Caco-2 (cell line): Measurements from ENCODE around the gene WDR4. TPM values are rescaled to one million over a fixed set of nuclear protein-coding genes. Genes with fewer than 3 reads are reported as not detected.

ENCODE experiments used
- BruUV-seq: library from RNA; stranded (reverse); fragments of 400-500 nt; replicated peaks from 2 replicates; lab custom pipeline; 2021; lab: Mats Ljungman, UMichigan
- CTCF ChIA-PET: fragments of 300-600 bp; sonication (Branson Sonifier 250); formaldehyde crosslinking; loops from one replicate; lab custom pipeline; 2022; ENCODE audit warnings: antibody characterized with exemption; lab: Charles Lee
- POLR2A ChIA-PET: fragments of 300-600 bp; sonication (Branson Sonifier 250); formaldehyde crosslinking; loops from one replicate; lab custom pipeline; 2022; ENCODE audit warnings: antibody characterized with exemption; lab: Charles Lee
- DNase-seq, 2 experiments: peaks; one replicate each; pipeline versions ENCODE4 v3.0.0 to v3.0.0-alpha.2; 2020 to 2022
- H3K27me3 ChIP-seq: replicated peaks from 2 replicates; pipeline ENCODE4 v1.6.0; 2011; ENCODE audit warnings: low read length; ENCODE audit not compliant: control insufficient read depth, insufficient read depth
- H3K36me3 ChIP-seq: 2 replicates; pipeline ENCODE4 v1.5.1; 2011; ENCODE audit warnings: low read length; ENCODE audit not compliant: control insufficient read depth, insufficient read depth
- H3K4me1 ChIP-seq: fragments of 250-450 bp; sonication (Bioruptor Pico); 2 replicates; pipeline ENCODE4 v1.5.1; 2020; ENCODE audit warnings: mild to moderate bottlenecking
- H3K4me3 ChIP-seq: 2 replicates; pipeline ENCODE4 v1.5.1; 2011; ENCODE audit warnings: low read depth, mild to moderate bottlenecking, control low read depth, low read length
- H3K9me3 ChIP-seq: fragments of 250-450 bp; sonication (Bioruptor Pico); 2 replicates; pipeline ENCODE4 v1.5.1; 2020; ENCODE audit warnings: mild to moderate bottlenecking, moderate library complexity
- H3K27ac Mint-ChIP-seq: one replicate; pipeline ENCODE4 v1.8.0; 2022; ENCODE audit warnings: mixed read lengths; ENCODE audit not compliant: unreplicated experiment
- H3K27me3 Mint-ChIP-seq: one replicate; pipeline ENCODE4 v1.8.0; 2022; ENCODE audit warnings: mixed read lengths; ENCODE audit not compliant: insufficient read depth, unreplicated experiment
- H3K36me3 Mint-ChIP-seq: one replicate; pipeline ENCODE4 v1.8.0; 2022; ENCODE audit warnings: mild to moderate bottlenecking, mixed read lengths; ENCODE audit not compliant: insufficient read depth, unreplicated experiment
- H3K4me1 Mint-ChIP-seq: one replicate; pipeline ENCODE4 v1.8.0; 2022; ENCODE audit warnings: low read depth, mixed read lengths; ENCODE audit not compliant: unreplicated experiment
- H3K4me3 Mint-ChIP-seq: one replicate; pipeline ENCODE4 v1.8.0; 2022; ENCODE audit warnings: mild to moderate bottlenecking, moderate library complexity, mixed read lengths; ENCODE audit not compliant: unreplicated experiment
- H3K9me3 Mint-ChIP-seq: one replicate; pipeline ENCODE4 v1.8.0; 2022; ENCODE audit warnings: mixed read lengths; ENCODE audit not compliant: unreplicated experiment
- intact Hi-C: fragments of 100-400 bp; cut with micrococcal nuclease; formaldehyde crosslinking; loops from one replicate; pipeline ENCODE4 v1.10.0; 2022; ENCODE audit not compliant: unreplicated experiment
- total RNA-seq: library from RNA; stranded (reverse); gene quantifications from 2 replicates; pipeline ENCODE4 v1.2.3, GENCODE V29; 2022
- TF ChIP-seq, protein P1 (sequence below), 2 experiments: fragments of 200-600 bp in 1 of 2; IDR thresholded peaks; 1 replicate in 1 of 2; 2 replicates in 1 of 2; pipeline versions ENCODE4 v1.5.1 to v1.8.0; 2011 to 2022; ENCODE audit warnings: antibody characterized with exemption in 1 of 2, control low read depth in 1 of 2, inconsistent platforms in 1 of 2, low read depth in 1 of 2, low read length in 1 of 2, mild to moderate bottlenecking in 1 of 2, moderate library complexity in 1 of 2; ENCODE audit not compliant: insufficient read depth in 1 of 2, severe bottlenecking in 1 of 2, unreplicated experiment in 1 of 2

The WDR4 gene
- total RNA-seq, 1 experiment from 2014 or later, result 35.0 TPM

DNA sequence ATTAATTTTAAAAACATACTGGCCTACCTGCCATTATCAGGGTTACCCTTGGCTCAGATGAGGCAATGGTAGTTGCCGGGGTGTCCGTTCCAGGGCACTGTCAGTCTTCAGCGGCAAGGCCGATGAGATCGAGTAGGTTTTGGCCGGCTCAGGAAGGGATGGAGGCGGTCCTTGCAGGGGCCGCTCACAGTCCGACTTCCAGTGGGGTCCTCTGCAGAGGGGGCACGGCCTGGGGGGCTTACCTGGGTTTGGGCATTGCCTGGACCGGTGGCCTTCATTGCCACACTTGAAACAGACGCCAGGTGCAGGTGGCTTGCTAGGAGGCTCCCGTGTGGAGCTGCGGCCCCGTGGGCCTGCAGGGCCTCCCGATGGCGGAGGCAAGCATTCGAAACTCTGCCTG is 43.6 kb upstream of the WDR4 start:
- H3K27ac Mint-ChIP-seq, result no peak overlapping the region
- CTCF ChIA-PET, result no interaction called here

DNA sequence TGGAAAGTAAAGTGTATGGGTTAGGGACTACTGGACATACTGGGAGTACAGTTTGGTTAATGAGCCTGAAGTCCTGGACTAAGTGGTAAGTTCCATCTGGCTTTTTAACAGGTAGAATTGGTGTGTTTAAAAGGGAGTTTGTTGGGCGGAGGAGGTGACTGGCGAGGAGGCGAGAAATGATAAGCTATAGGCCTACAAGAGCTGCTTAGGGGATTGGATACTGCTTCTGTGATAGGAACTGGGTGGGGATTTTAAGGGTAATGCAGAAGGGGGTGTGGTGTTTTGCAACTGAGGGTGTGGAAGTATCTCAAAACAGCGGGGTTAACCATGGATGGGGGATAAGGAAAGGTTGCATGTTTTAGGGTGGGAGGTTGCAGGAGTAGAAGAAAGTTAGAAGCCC is 42.6 kb upstream of the WDR4 start:
- Mint-ChIP-seq H3K4me3 (no peak overlapping the region), H3K36me3 (peaks cover 15% of the 10 kb centered on the region), H3K27ac (no peak overlapping the region), H3K4me1 (peaks cover 11% of the 10 kb centered on the region), H3K27me3 (no peaks in the 10 kb centered on the region), H3K9me3 (no peaks in the 10 kb centered on the region)
- Histone ChIP-seq H3K9me3 (no peaks in the 10 kb centered on the region), H3K27me3 (no peaks in the 10 kb centered on the region), H3K4me3 (no peak overlapping the region), H3K4me1 (peaks cover 18% of the 10 kb centered on the region), H3K36me3 (no peaks in the 10 kb centered on the region)
- intact Hi-C loops, result loop anchor here (5.0 kb wide), 1 partner anchor 725 kb away; no protein-coding TSS in a partner anchor
- BruUV-seq, result no TSS peak
- ChIA-PET CTCF (interaction anchor here (0.6 kb wide), 1 partner anchor 690 kb away, joined by 3 read pairs; no protein-coding TSS in a partner anchor), POLR2A (no interaction called here)
- no peak for DNase-seq
- TF ChIP-seq, protein P1, sequence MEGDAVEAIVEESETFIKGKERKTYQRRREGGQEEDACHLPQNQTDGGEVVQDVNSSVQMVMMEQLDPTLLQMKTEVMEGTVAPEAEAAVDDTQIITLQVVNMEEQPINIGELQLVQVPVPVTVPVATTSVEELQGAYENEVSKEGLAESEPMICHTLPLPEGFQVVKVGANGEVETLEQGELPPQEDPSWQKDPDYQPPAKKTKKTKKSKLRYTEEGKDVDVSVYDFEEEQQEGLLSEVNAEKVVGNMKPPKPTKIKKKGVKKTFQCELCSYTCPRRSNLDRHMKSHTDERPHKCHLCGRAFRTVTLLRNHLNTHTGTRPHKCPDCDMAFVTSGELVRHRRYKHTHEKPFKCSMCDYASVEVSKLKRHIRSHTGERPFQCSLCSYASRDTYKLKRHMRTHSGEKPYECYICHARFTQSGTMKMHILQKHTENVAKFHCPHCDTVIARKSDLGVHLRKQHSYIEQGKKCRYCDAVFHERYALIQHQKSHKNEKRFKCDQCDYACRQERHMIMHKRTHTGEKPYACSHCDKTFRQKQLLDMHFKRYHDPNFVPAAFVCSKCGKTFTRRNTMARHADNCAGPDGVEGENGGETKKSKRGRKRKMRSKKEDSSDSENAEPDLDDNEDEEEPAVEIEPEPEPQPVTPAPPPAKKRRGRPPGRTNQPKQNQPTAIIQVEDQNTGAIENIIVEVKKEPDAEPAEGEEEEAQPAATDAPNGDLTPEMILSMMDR (IDR thresholded peaks at IDR 0.05; ENCODE audit: insufficient read depth in 1 of 2, low read depth in 1 of 2, low read length in 1 of 2, severe bottlenecking in 1 of 2, unreplicated experiment in 1 of 2), result no peak

More for the DNA sequence above, 43.6 kb upstream of the WDR4 start:
- Mint-ChIP-seq H3K9me3 (no peaks in the 10 kb centered on the region), H3K4me1 (peaks cover 11% of the 10 kb centered on the region), H3K27me3 (no peaks in the 10 kb centered on the region), H3K36me3 (peaks cover 12% of the 10 kb centered on the region), H3K4me3 (peak overlapping the region; percentile 83)
- BruUV-seq, result no TSS peak
- intact Hi-C loops, result loop anchor here (5.0 kb wide), 1 partner anchor 724 kb away; no protein-coding TSS in a partner anchor
- DNase-seq, result no peak
- no peaks in the 10 kb centered on the region for H3K36me3 ChIP-seq
- no peaks in the 10 kb centered on the region for H3K9me3 ChIP-seq
- POLR2A ChIA-PET, result no interaction called here
- no peaks in the 10 kb centered on the region for H3K27me3 ChIP-seq
- H3K4me1 ChIP-seq, result peaks cover 24% of the 10 kb centered on the region
- H3K4me3 ChIP-seq, result no peak overlapping the region
- TF ChIP-seq, protein P1 (IDR thresholded peaks at IDR 0.05; ENCODE audit: insufficient read depth in 1 of 2, low read depth in 1 of 2, low read length in 1 of 2, severe bottlenecking in 1 of 2, unreplicated experiment in 1 of 2), result no peak

DNA sequence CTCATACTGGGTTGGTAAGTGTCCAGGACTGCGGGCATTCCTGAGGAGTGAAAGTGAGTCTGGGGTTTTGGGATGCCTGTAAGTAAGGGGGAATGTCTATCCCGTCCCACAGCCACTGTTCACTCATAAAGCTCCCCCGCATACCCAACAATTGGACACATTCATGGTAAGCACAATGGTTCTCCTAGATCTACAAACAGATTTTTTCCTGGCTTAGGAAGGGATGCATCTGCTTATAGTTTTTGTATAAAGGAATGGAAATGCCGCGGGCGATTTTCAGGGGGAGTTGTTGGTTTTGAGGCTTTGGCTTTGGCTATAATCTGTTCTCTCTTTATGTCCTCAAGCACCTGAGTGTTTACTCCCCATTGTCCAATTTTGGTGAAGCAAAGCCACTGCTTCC is 39.0 kb upstream of the WDR4 start:
- H3K4me1 Mint-ChIP-seq, result no peaks in the 10 kb centered on the region
- no peak for DNase-seq
- TSS peak; percentile 10 for BruUV-seq
- intact Hi-C loops, result no loop called here
- Histone ChIP-seq H3K36me3 (no peaks in the 10 kb centered on the region), H3K4me3 (no peak overlapping the region), H3K4me1 (no peaks in the 10 kb centered on the region), H3K9me3 (no peaks in the 10 kb centered on the region), H3K27me3 (no peaks in the 10 kb centered on the region)
- no peak overlapping the region for H3K4me3 Mint-ChIP-seq
- H3K36me3 Mint-ChIP-seq, result peaks cover 23% of the 10 kb centered on the region
- no peaks in the 10 kb centered on the region for H3K27me3 Mint-ChIP-seq
- ChIA-PET POLR2A (no interaction called here), CTCF (interaction anchor here (0.7 kb wide), 1 partner anchor 10 kb away, joined by 3 read pairs; no protein-coding TSS in a partner anchor)
- TF ChIP-seq, protein P1 (IDR thresholded peaks at IDR 0.05; ENCODE audit: insufficient read depth in 1 of 2, low read depth in 1 of 2, low read length in 1 of 2, severe bottlenecking in 1 of 2, unreplicated experiment in 1 of 2), result no peak
- no peaks in the 10 kb centered on the region for H3K9me3 Mint-ChIP-seq
- H3K27ac Mint-ChIP-seq, result no peak overlapping the region
